Pancreas (tissue), 10 donors: ENCODE data around the gene RNF44. TPM values are rescaled to one million over a fixed set of nuclear protein-coding genes. Genes with fewer than 3 reads are reported as not detected.
A peak's percentile ranks its signal among the peaks of the same experiment; 100 is the strongest.

Experiments used
- ATAC-seq, 4 donors: fragments of 200-7000 bp; cut with Tn5 transposase; one replicate each; pipeline versions ENCODE4 v1.8.0 to v1.9.1; 2020; ENCODE audit warnings: mild to moderate bottlenecking in 4 of 4, moderate library complexity in 4 of 4
- DNase-seq, 6 donors: peaks; one replicate each; pipeline ENCODE4 v3.0.0-alpha.2; 2020
- FAIRE-seq: peaks from 2 replicates; lab custom pipeline; 2012; peaks lifted over from hg19 to GRCh38; lab: Jason Lieb, UNC
- H3K27ac ChIP-seq, 4 donors: fragments of 200-600 bp; sonication (generic); 1 replicate in 3 of 4; 2 replicates in 1 of 4; pipeline versions ENCODE4 v1.5.0 to v1.8.0; 2020
- H3K27me3 ChIP-seq, 4 donors: fragments of 200-600 bp; one replicate each; pipeline ENCODE4 v1.8.0; 2021
- H3K36me3 ChIP-seq, 3 donors: fragments of 200-600 bp; sonication (generic) in 1 of 3; one replicate each; pipeline versions ENCODE4 v1.5.0 to v1.8.0; 2020 to 2021
- H3K4me1 ChIP-seq, 3 donors: fragments of 200-600 bp; one replicate each; pipeline ENCODE4 v1.8.0; 2021
- H3K4me3 ChIP-seq, 4 donors: fragments of 200-600 bp; sonication (generic) in 2 of 4; one replicate each; pipeline versions ENCODE4 v1.5.0 to v1.8.0; 2020 to 2021
- H3K9me3 ChIP-seq, 4 donors: fragments of 200-600 bp; one replicate each; pipeline ENCODE4 v1.8.0; 2021
- WGBS, 2 donors: extraction: QIAGEN DNeasy Blood & Tissue Kit; methylation state at CpG; one replicate each; pipeline ENCODE4 v1.1.7; 2013; 5-methylcytosine and 5-hydroxymethylcytosine counted together
- intact Hi-C, 3 donors: fragments of 100-400 bp; cut with DNase I; formaldehyde crosslinking; loops; one replicate each; pipeline versions ENCODE4 v1.11.1 to v1.14.2; 2022
- polyA plus RNA-seq, 2 donors: library from polyadenylated mRNA; stranded (reverse); fragments of 200-250 nt; gene quantifications; one replicate each; pipeline ENCODE4 v1.2.3, GENCODE V29; 2013
- total RNA-seq, 6 donors: library from RNA; stranded (reverse); fragmentation: NEBNext Ultra II Directional in 4 of 6; extraction: Animal tissue kit (Norgen Biotek cat#: 25700) in 4 of 6; gene quantifications; one replicate each; pipeline versions ENCODE4 v1.2.1 to v1.2.4, GENCODE V29; 2021 to 2023
- TF ChIP-seq, protein P1 (sequence below), 4 donors: fragments of 200-600 bp; sonication (generic) in 3 of 4; IDR thresholded peaks; one replicate each; pipeline versions ENCODE4 v1.5.0 to v1.8.0; 2021; ENCODE audit warnings: antibody characterized with exemption in 4 of 4
- donor health status: healthy with polysubstance abuse.
- donor health status: DM: no; HTN: no; CAD: no; lungs with moderate emphysema.
- donor health status: DM: no; HTN: no; CAD: no.
- donor health status: control.
- donor health status: control.
- donor health status: Bipolar disorder and iron deficiency.
- donor health status: DM: yes; HTN: yes; CAD: no.
- donor health status: DM: no; HTN: no; CAD: no.
- donor health status: DM: no; HTN: no; CAD: no.
- donor health status: DM: yes; HTN: yes; CAD: no.

RNF44 gene
- total and polyA plus RNA-seq, 8 donors: 13.8 to 36.6 (median 18.5) TPM

DNA sequence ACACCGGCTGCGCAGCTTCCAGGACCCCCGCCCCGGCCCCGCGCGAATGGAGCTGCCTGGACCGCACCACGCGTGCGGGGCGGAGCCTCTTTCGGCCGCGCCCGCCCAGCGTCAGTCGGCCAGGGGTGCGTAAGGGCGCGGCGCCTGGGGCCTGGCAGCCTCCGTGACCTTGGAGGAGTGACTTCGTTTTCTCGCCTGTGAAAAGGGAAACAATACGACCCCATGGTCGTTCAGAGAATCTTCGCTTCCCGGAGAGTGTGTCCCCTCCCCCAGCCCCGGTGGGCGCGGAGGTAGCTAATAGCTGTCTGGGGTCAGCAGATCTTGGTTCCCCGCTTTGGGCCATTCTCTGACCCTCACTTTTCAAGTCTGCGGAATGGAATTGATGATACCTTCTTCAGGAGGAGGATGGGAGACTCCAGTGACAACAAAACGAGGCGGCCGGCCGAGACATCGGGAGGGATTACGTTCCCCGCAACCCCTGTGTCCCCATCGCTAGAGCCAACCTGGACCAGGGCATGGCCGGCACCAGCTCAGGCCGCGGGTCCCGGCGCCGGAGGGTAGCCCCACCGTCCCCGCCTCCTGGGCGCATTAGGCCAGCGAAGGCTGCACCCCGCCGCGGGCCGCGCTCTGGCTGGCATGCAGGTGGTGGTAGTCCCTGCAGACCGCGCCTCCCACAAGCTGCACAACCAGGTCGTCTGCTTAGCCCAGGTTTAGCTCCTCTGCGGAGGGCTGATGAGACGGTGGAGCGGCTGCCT lies 6.4 kb upstream of the RNF44 start:
- intact Hi-C loops: no loop called here
- peak; percentile 85 to 89 (median 86) for ATAC-seq
- Histone ChIP-seq H3K27me3 (no peaks in the 10 kb centered on the region), H3K9me3 (no peaks in the 10 kb centered on the region), H3K4me3 (peak overlapping the region; percentile 29 to 79 (median 53)), H3K4me1 (peaks cover 2 to 4% (median 3%) of the 10 kb centered on the region in 3 donors), H3K36me3 (no peaks in the 10 kb centered on the region), H3K27ac (peak overlapping the region; percentile 23 to 70 (median 61))
- TF ChIP-seq, protein P1, sequence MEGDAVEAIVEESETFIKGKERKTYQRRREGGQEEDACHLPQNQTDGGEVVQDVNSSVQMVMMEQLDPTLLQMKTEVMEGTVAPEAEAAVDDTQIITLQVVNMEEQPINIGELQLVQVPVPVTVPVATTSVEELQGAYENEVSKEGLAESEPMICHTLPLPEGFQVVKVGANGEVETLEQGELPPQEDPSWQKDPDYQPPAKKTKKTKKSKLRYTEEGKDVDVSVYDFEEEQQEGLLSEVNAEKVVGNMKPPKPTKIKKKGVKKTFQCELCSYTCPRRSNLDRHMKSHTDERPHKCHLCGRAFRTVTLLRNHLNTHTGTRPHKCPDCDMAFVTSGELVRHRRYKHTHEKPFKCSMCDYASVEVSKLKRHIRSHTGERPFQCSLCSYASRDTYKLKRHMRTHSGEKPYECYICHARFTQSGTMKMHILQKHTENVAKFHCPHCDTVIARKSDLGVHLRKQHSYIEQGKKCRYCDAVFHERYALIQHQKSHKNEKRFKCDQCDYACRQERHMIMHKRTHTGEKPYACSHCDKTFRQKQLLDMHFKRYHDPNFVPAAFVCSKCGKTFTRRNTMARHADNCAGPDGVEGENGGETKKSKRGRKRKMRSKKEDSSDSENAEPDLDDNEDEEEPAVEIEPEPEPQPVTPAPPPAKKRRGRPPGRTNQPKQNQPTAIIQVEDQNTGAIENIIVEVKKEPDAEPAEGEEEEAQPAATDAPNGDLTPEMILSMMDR (IDR thresholded peaks at IDR 0.05): no peak
- no peak for FAIRE-seq
- peak; percentile 65 to 86 (median 76) for DNase-seq
- 0 to 1% methylated on average over 61 to 63 of the region's 63 CpGs for WGBS, 2 donors

DNA sequence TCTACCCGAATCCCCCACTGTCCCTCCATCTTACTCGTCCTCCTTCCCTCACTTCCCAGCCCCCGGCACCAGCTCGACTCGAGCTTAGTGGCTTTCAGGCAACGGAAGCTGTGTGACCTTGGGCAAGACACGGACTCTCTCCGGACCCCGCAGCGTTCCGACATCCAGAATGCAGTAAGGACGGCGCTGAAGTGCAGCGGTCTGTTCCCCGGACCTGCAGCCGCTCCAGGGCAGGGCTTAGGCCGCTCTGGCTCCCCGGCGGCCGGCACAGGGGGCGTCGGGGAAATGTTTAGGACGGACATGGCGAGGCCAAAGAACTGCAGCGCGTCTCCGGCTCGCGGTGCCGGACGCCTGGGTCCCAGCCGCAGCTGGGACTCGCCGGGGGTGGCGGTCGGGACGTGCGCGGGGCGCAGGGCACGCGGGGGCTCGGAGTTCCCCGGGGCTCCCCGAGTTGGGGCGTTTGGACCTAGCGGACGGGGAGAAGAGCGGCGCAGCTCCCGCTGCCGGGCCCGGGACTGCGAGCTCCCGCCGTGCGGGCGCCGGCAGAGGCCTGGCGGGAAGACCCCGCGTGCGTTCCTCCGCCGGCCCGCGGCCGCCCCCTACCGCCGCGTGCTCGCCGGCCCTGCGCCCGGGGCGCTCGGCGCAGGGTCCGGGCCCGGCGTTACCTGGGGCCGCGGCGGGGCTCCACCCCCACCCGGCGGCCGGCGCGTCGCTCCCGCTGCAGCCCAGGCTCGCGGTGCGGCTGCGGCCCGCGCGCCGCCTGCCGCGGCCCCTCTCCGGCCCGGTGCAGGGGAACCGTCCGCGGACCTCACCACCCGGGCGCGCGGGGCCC lies 5.6 kb upstream of the RNF44 start:
- DNase-seq (peak in 2 of 6 donors; percentile 34 to 81), ATAC-seq (peak; percentile 26 to 56 (median 35)), FAIRE-seq (no peak)
- Histone ChIP-seq H3K4me1 (peaks cover 4 to 7% (median 4%) of the 10 kb centered on the region in 3 donors), H3K27ac (peak overlapping the region in 3 of 4 donors; percentile 16 to 57 (median 36)), H3K9me3 (no peaks in the 10 kb centered on the region), H3K36me3 (no peaks in the 10 kb centered on the region), H3K27me3 (no peaks in the 10 kb centered on the region), H3K4me3 (peak overlapping the region; percentile 33 to 79 (median 53))
- 1% methylated on average over 56 to 110 of the region's 110 CpGs for WGBS, 2 donors
- TF ChIP-seq, protein P1 (IDR thresholded peaks at IDR 0.05): no peak
- intact Hi-C loops: no loop called here

DNA sequence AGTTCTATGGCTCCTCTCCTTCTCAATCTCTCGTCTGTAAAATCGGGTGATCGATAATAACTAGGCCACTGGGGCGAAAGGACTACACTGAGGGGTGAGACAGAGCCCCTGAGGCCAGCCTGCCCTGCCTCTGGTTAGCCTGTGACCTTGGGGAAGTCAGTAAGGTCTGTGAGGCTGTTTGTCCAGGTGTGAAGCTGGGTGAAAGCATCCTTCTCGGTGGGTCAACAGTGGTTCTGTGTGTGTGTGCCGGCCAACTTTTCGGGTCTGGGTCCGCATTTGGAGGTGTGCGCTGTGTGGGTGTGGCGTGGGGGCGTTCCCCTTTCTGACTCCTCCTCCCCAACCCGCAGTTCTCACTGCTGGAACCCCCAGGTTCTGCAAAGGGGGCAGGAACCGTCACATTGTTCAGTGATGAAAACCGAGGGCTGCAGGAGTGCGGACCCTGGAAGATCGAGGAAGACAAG lies 5.0 kb upstream of the RNF44 start:
- no peaks in the 10 kb centered on the region for H3K36me3 ChIP-seq
- H3K4me3 ChIP-seq: peak overlapping the region; percentile 33 to 79 (median 53)
- TF ChIP-seq, protein P1 (IDR thresholded peaks at IDR 0.05): no peak
- H3K27me3 ChIP-seq: no peaks in the 10 kb centered on the region
- no peaks in the 10 kb centered on the region for H3K9me3 ChIP-seq
- 42 to 49% methylated on average over 16 of the region's 16 CpGs for WGBS, 2 donors
- intact Hi-C loops: no loop called here
- no peak for ATAC-seq
- H3K4me1 ChIP-seq: peaks cover 4 to 7% (median 4%) of the 10 kb centered on the region in 3 donors
- DNase-seq: peak in 2 of 6 donors; percentile 36 to 58
- no peak for FAIRE-seq
- peak overlapping the region in 2 of 4 donors; percentile 36 to 41 for H3K27ac ChIP-seq

DNA sequence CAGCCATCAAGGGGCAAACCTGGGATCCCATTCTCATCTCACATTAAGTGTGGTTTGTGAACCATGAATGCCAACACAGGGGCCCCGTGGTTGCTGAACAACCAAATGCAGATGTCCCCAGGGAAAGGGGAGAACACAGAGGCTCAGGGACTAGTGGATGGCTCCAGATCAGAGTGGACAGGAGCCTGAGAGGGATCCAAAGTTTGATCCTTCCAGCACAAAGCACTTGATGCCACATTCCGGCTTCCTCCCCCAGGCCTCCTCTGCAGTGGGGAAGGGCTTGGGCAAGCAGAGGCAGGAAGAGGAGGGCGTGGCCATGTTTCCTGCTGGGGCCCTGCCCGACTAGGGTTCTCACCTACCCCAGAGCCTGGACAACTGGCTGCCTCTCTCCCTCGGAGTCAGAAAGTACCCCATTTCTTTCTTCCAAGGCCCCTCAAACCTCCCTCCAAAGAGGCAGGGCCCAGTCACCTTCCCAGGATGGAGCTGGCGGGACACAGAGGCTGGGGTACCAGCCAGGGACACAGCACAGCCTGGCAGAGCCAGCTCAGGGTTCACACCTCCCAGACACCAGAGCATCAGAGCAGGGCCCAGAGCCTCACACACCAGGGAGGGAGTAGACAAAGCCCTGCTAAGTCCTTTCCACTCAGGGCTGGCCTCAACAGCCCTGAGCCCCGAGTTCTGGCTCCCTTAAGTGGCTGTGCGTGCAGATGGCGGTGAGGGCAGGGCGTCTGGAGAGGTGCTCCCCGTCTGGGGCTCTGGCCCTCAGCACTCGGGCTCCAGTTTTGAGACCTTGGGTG lies 4.3 kb upstream of the RNF44 start:
- peaks cover 4 to 7% (median 4%) of the 10 kb centered on the region in 3 donors for H3K4me1 ChIP-seq
- H3K4me3 ChIP-seq: peak overlapping the region in 1 of 4 donors; percentile 79
- no peaks in the 10 kb centered on the region for H3K9me3 ChIP-seq
- no peak for ATAC-seq
- 62 to 73% methylated on average over 12 of the region's 12 CpGs for WGBS, 2 donors
- TF ChIP-seq, protein P1 (IDR thresholded peaks at IDR 0.05): no peak
- FAIRE-seq: no peak
- peak in 1 of 6 donors; percentile 69 for DNase-seq
- H3K27ac ChIP-seq: peak overlapping the region in 1 of 4 donors; percentile 41
- H3K36me3 ChIP-seq: no peaks in the 10 kb centered on the region
- intact Hi-C loops: no loop called here
- no peaks in the 10 kb centered on the region for H3K27me3 ChIP-seq
